Activated CD4-positive, alpha-beta T cell treated with anti-CD3 and anti-CD28 coated beads, Interleukin-2, amount 10 ng/mL, durations not matched to agents 7 days and 5 days (primary cell): ENCODE data around the gene LEF1. TPM values are rescaled to one million over a fixed set of nuclear protein-coding genes. Genes with fewer than 3 reads are reported as not detected.

Experiments
- CTCF ChIA-PET: fragments of 350-600 bp; sonication (Branson Sonifier 250); formaldehyde crosslinking; loops from one replicate; lab custom pipeline; 2021; ENCODE audit warnings: antibody characterized with exemption; lab: Charles Lee
- POLR2A ChIA-PET: fragments of 350-600 bp; sonication (Branson Sonifier 250); formaldehyde crosslinking; loops from one replicate; lab custom pipeline; 2021; ENCODE audit warnings: antibody characterized with exemption; lab: Charles Lee
- DNase-seq: peaks from one replicate; pipeline ENCODE4 v3.0.0-alpha.2; 2020
- H3K27ac Mint-ChIP-seq: one replicate; pipeline ENCODE4 v1.8.0; 2021; ENCODE audit warnings: mild to moderate bottlenecking, moderate library complexity, mixed read lengths
- H3K27me3 Mint-ChIP-seq: one replicate; pipeline ENCODE4 v1.8.0; 2021; ENCODE audit warnings: mixed read lengths
- H3K36me3 Mint-ChIP-seq: one replicate; pipeline ENCODE4 v1.8.0; 2021; ENCODE audit warnings: low read depth, mixed read lengths
- H3K4me1 Mint-ChIP-seq: one replicate; pipeline ENCODE4 v1.8.0; 2021; ENCODE audit warnings: mixed read lengths
- H3K4me3 Mint-ChIP-seq: one replicate; pipeline ENCODE4 v1.8.0; 2021; ENCODE audit warnings: mild to moderate bottlenecking, moderate library complexity, mixed read lengths
- H3K9me3 Mint-ChIP-seq: one replicate; pipeline ENCODE4 v1.8.0; 2021; ENCODE audit warnings: mixed read lengths
- total RNA-seq, 2 experiments: library from RNA; stranded (reverse); gene quantifications; one replicate each; pipeline ENCODE4 v1.2.3, GENCODE V29; 2021

The LEF1 gene
- total RNA-seq, 2 experiments from 2014 or later = 386 to 498 TPM

DNA sequence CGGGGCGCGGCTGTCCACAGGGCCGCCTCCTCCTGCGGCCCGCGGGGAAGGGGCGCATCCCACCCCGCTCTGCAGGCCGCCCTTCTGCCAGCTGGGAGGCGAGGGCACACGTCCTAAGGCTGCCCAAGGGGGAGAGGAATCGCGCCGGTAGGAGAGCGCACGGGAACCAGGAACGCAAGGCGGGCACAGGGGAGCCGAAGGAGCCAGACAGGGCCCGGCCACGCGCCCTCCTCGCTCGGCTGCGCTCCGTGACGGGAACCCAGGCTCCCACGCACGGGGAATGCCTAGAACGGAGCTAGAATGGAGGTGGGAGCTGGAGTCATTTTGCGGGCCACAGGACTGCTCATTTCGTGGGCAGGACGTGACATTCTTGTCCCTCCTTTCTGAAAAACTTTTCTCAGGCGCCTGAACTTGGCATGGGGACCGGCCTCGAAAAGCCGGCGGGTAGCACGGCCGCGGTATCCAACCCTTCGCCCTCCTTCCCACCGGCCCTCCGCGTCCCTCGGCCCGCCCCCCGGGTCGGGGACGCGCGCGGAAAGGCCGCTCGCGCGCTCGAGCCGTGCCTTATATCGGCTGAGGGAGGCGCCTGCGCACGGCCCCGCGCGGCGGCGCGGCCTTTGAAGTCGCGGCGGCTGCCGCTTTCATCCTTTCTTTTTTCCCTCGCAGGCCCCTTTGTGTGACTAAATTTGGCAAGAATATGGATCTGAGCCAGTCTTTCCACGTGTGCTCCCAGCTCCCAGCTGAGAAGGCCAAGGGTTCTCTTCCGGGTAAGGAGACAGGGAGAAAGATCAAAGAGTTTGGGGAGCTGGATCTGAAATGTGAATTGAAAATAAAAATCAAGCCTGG is 4.2 kb upstream of the LEF1 start:
- Mint-ChIP-seq H3K27ac (peak overlapping the region; percentile 96), H3K4me1 (peaks cover 59% of the 10 kb centered on the region), H3K4me3 (peak overlapping the region; percentile 93), H3K36me3 (peaks cover 25% of the 10 kb centered on the region), H3K9me3 (no peaks in the 10 kb centered on the region), H3K27me3 (peaks cover 21% of the 10 kb centered on the region)
- peak; percentile 73 for DNase-seq
- ChIA-PET CTCF (interaction anchor here (0.7 to 2.2 kb wide), 11 partner anchors 9 to 399 kb away, joined by 3 to 9 read pairs (median 4); no protein-coding TSS in a partner anchor), POLR2A (interaction anchor here (1.3 kb wide), 1 partner anchor 295 kb away, joined by 5 read pairs; no protein-coding TSS in a partner anchor)

DNA sequence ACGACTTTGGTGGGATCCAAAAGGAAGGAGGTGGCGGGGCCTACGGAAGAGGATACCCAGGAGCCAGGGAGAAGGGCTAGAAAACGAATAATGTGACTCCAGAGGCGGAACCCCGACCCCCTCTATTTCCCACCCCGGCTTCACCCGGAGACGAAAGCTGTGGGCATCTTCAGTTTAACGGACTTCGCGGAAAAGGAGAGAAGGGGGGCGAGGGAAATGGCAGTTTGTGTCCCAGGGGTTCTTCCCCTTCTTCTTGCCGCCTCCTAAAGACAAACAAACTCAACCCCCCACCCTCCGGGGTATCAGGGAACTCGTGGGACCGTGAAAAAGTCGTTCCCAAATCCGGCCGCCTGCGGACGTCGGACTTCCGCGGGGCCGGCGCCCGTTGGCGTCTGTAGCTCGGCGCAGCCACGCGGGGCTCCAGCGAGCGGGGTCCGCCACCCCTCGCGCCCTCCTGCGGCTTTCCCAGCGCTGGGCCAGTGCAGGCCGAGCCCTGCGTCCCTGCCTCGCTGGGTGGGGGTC is 3.6 kb upstream of the LEF1 start:
- Mint-ChIP-seq H3K36me3 (peaks cover 22% of the 10 kb centered on the region), H3K27me3 (peaks cover 21% of the 10 kb centered on the region), H3K9me3 (no peaks in the 10 kb centered on the region), H3K4me1 (peaks cover 53% of the 10 kb centered on the region), H3K27ac (peak overlapping the region; percentile 83), H3K4me3 (peak overlapping the region; percentile 87)
- ChIA-PET CTCF (interaction anchor here (0.5 to 2.2 kb wide), 10 partner anchors 9 to 400 kb away, joined by 3 to 9 read pairs (median 4); no protein-coding TSS in a partner anchor), POLR2A (interaction anchor here (0.5 to 1.3 kb wide), 2 partner anchors 122 to 295 kb away, joined by 3 to 5 read pairs; no protein-coding TSS in a partner anchor)
- DNase-seq = no peak

DNA sequence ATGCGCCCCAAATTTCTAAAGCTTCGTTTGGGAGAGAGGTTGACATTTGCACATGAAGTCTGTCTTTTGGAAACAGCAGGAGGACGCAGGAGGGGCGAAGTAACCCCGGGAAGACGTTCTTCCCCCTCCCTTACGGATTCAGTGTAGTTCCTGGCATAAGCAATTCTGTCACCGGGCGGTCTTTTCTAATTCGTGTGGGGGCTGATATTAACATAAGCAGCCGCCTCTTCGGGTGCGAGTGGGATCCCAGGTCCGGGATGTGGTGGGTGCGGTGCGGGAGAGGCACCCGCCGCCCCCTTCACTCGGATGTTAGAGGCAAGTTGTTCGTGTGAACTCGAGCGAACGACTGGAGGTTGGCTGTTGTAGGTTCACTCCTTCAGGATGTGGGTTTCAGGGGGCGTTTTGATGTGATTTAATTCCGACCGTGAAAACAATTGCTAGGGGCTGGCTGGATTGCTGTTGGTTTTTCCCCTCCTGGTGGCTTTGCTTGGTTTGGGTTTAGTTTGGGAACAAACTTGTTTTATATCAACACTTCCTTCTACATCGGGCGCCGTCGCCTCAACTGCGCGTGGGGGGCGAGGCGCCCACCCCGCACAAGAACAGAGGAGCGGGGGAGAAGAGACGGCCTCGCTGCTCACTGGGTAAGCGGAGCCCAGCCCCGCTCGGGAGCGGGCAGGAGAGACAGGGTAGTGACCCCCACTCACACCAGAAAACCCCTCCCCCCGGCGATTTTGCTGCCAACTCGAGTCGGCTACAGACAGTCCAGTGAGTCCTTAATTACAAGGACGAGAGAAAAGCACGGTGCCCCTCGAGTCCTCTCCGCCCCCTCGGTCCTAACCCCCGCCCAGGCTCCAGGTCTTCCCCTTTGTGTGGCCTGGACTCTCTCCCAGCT is 2.9 kb upstream of the LEF1 start:
- Mint-ChIP-seq H3K4me3 (peak overlapping the region; percentile 87), H3K36me3 (peaks cover 22% of the 10 kb centered on the region), H3K9me3 (no peaks in the 10 kb centered on the region), H3K4me1 (peaks cover 53% of the 10 kb centered on the region), H3K27me3 (peaks cover 21% of the 10 kb centered on the region), H3K27ac (peak overlapping the region; percentile 83)
- POLR2A ChIA-PET = interaction anchor here (0.5 kb wide), 1 partner anchor 122 kb away, joined by 3 read pairs; no protein-coding TSS in a partner anchor
- CTCF ChIA-PET = interaction anchor here (0.5 to 2.2 kb wide), 8 partner anchors 8 to 400 kb away, joined by 3 to 9 read pairs (median 4); no protein-coding TSS in a partner anchor
- peak; percentile 81 for DNase-seq

GRCh38 chr4:108170631-108171338 is 2.1 kb upstream of the LEF1 start:
- ChIA-PET POLR2A (no interaction called here), CTCF (no interaction called here)
- H3K9me3 Mint-ChIP-seq = no peaks in the 10 kb centered on the region
- peak overlapping the region; percentile 87 for H3K4me3 Mint-ChIP-seq
- H3K36me3 Mint-ChIP-seq = peaks cover 21% of the 10 kb centered on the region
- peaks cover 46% of the 10 kb centered on the region for H3K4me1 Mint-ChIP-seq
- peak overlapping the region; percentile 83 for H3K27ac Mint-ChIP-seq
- DNase-seq = no peak
- peaks cover 21% of the 10 kb centered on the region for H3K27me3 Mint-ChIP-seq

- peak overlapping the region; percentile 95 for H3K27ac Mint-ChIP-seq
- peaks cover 41% of the 10 kb centered on the region for H3K4me1 Mint-ChIP-seq
These were observed 932 bp upstream of the LEF1 start for GRCh38 chr4:108169664-108170063.

DNA sequence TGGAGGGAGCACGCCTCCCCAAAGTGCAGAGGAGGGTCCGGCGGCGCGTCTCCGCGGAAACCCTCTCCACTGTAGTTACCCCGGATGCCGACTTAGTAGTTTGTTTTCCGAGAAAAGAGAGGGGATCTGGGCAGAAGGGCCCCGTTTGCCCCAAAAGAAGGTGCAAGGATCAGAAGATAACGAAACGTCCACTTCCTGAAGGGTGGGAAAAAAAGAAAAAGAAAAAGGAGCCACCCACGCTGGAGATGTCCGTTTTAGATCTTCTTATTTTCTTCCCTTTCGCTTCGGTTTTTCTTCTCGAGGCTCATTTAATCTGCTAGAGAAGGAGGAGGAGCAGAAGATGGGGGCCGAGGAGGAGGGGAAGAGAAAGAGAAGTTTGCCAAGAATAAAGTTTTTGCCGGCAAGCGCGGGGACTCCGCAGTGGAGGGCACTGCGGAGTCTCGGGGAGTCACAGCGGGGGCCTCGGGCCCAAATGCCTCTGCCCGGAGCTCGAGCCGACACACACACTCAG is 517 bp downstream of the LEF1 start:
- ChIA-PET CTCF (interaction anchor here (0.6 to 1.2 kb wide), 4 partner anchors 18 to 133 kb away, joined by 4 read pairs; no protein-coding TSS in a partner anchor), POLR2A (interaction anchor here (0.6 to 1.1 kb wide), 3 partner anchors 11 to 75 kb away, joined by 3 to 4 read pairs (median 3); no protein-coding TSS in a partner anchor)
- H3K4me3 Mint-ChIP-seq = peak overlapping the region; percentile 87
- H3K27ac Mint-ChIP-seq = peak overlapping the region; percentile 95
- H3K27me3 Mint-ChIP-seq = peaks cover 21% of the 10 kb centered on the region
- no peaks in the 10 kb centered on the region for H3K9me3 Mint-ChIP-seq
- peaks cover 36% of the 10 kb centered on the region for H3K36me3 Mint-ChIP-seq
- H3K4me1 Mint-ChIP-seq = peaks cover 26% of the 10 kb centered on the region
- peak; percentile 47 for DNase-seq

More at GRCh38 chr4:108169664-108170063, 932 bp upstream of the LEF1 start:
- Mint-ChIP-seq H3K9me3 (no peaks in the 10 kb centered on the region), H3K4me3 (peak overlapping the region; percentile 87), H3K27me3 (peaks cover 21% of the 10 kb centered on the region), H3K36me3 (peaks cover 30% of the 10 kb centered on the region)
- POLR2A ChIA-PET = no interaction called here
- no peak for DNase-seq
- CTCF ChIA-PET = interaction anchor here (1.2 kb wide), 1 partner anchor 54 kb away, joined by 3 read pairs; no protein-coding TSS in a partner anchor

DNA sequence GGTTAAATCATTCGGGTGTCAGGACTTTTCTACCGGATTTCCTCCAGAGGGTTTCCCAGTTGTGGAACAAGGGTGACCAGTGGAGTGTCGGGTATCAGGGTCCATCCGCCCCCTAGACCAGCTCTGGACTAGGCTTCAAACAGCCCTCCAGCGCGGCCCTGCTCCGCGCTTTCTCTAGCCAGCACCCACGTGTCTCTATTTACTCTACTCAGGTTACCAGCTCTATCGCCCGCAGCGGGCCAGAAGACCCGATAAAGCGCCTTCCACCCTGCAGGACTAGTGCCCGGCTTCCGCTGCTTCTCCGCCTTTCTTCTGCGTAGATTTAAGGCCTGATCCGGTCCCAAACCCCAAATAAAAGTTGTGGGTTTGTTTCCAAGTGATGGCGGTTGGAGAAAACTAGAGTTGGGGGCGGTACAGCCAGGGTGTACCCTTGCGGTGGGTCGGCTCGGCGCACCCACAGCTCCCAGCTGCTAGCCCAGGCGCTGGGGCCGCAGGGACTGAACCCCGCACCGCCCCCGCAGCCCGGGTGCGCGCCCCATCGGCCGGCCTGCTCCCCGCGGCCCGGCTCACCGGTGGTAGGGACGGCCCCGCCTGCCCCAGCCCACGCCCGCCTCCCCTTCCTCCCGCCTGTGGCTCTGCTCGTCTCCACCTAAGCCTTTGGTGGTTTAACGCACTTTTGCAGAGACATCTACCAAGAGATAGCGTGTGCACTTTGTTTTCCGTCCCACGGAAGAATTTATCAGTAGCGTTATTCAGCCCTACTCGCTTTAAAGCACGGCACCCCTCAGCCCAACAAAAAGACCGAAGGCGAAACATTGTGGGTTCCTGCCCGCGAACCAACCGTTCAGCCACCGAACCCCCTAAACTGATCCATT is 2.1 kb downstream of the LEF1 start:
- Mint-ChIP-seq H3K36me3 (peaks cover 52% of the 10 kb centered on the region), H3K27ac (peak overlapping the region; percentile 97), H3K9me3 (no peaks in the 10 kb centered on the region), H3K4me1 (peaks cover 33% of the 10 kb centered on the region), H3K27me3 (peaks cover 21% of the 10 kb centered on the region), H3K4me3 (peak overlapping the region; percentile 88)
- POLR2A ChIA-PET = interaction anchor here (0.7 to 1.0 kb wide), 3 partner anchors 24 to 137 kb away, joined by 3 read pairs; no protein-coding TSS in a partner anchor
- CTCF ChIA-PET = interaction anchor here (0.6 to 1.3 kb wide), 2 partner anchors 10 to 28 kb away, joined by 3 to 7 read pairs; no protein-coding TSS in a partner anchor
- peak; percentile 75 for DNase-seq

GRCh38 chr4:108166038-108166437 is 2.7 kb downstream of the LEF1 start:
- Mint-ChIP-seq H3K27ac (peak overlapping the region; percentile 90), H3K9me3 (no peaks in the 10 kb centered on the region), H3K36me3 (peaks cover 56% of the 10 kb centered on the region), H3K4me1 (peaks cover 31% of the 10 kb centered on the region), H3K27me3 (peaks cover 16% of the 10 kb centered on the region), H3K4me3 (peak overlapping the region; percentile 88)
- peak; percentile 83 for DNase-seq
- ChIA-PET POLR2A (interaction anchor here (0.7 to 1.0 kb wide), 3 partner anchors 23 to 136 kb away, joined by 3 read pairs; no protein-coding TSS in a partner anchor), CTCF (no interaction called here)

DNA sequence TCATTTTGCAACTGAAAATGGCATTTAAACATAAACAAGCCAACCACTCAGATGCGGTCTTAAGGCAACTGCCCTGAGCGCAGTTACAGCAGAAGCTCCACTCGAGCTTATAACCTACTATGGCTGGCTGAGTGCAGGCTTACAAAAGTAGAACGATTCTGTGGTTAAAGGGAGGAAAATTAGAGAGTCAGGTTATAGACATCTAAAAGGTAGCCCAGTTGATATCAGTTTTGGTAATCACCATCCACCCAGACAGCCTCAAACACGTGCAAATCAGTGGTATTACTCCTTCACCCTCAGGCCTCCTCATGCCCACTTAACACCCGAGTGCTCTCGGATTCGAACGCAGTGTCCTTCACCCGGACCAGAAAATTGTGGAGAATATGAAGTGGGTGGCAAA is 3.1 kb downstream of the LEF1 start:
- ChIA-PET POLR2A (no interaction called here), CTCF (no interaction called here)
- Mint-ChIP-seq H3K36me3 (peaks cover 60% of the 10 kb centered on the region), H3K4me3 (peak overlapping the region; percentile 88), H3K27ac (peak overlapping the region; percentile 90), H3K27me3 (peaks cover 14% of the 10 kb centered on the region), H3K9me3 (no peaks in the 10 kb centered on the region), H3K4me1 (peaks cover 31% of the 10 kb centered on the region)
- DNase-seq = no peak

DNA sequence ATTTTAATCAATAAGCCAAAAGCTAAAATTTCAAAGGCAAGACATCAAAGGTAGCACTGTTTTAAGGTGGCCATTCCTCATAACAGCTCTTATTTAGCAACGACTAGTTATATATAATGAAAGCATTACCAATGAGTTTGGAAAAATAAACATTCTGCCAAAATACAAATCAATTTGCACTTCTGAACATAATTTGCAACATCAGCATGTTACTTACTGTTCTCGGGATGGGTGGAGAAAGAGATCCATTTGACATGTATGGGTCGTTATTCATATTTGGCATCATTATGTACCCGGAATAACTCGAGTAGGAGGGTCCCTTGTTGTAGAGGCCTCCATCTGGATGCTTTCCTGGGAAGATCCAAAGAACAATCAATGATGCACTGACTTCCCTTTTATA is 5.4 kb downstream of the LEF1 start:
- no peaks in the 10 kb centered on the region for H3K27me3 Mint-ChIP-seq
- H3K36me3 Mint-ChIP-seq = peaks cover 80% of the 10 kb centered on the region
- peak overlapping the region; percentile 88 for H3K4me3 Mint-ChIP-seq
- DNase-seq = no peak
- CTCF ChIA-PET = interaction anchor here (1.6 to 2.0 kb wide), 2 partner anchors 8 to 9 kb away, joined by 7 to 9 read pairs; no protein-coding TSS in a partner anchor
- peak overlapping the region; percentile 79 for H3K27ac Mint-ChIP-seq
- H3K9me3 Mint-ChIP-seq = no peaks in the 10 kb centered on the region
- POLR2A ChIA-PET = no interaction called here
- H3K4me1 Mint-ChIP-seq = peaks cover 39% of the 10 kb centered on the region
